ENCODE results near the gene GABRQ. TPM values are rescaled to one million over a fixed set of nuclear protein-coding genes. Genes with fewer than 3 reads are reported as not detected.
"Not testable (repeated sequence)": the region's sequence is repeated elsewhere in the genome, so short reads cannot be mapped to it uniquely, and the experiment has no call there.

The GABRQ gene
- total RNA-seq, 2 experiments from 2014 or later = not detected

DNA sequence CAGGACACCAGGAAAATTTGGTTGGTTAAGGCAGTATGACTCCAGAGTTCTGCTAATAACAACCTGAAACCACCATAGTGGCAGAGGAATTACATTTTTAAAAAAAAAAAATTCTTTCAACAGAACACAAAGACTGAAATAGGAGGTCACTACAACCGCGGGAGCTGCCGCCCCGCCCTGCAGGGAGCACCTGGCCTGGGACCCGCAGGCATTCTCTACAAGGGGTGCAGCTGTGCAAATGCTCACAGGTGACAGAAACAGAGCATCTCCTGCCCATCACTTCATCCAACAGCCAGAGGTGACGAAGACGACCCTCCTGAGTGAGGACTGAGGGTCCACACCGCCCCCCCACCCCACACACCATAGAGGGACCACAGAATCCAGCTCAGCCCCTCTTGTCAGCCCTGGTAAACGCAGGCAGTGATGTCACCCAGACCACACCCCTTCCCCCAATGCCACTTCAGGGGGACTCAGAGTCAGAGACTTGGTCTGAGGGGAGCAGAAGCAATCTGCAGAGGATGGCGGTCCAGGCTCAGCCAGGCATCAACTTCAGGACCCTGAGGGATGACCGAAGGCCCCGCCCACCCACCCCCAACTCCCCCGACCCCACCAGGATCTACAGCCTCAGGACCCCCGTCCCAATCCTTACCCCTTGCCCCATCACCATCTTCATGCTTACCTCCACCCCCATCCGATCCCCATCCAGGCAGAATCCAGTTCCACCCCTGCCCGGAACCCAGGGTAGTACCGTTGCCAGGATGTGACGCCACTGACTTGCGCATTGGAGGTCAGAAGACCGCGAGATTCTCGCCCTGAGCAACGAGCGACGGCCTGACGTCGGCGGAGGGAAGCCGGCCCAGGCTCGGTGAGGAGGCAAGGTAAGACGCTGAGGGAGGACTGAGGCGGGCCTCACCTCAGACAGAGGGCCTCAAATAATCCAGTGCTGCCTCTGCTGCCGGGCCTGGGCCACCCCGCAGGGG is 60.5 kb downstream of the GABRQ start, which contains the start of gene MAGEA3:
Gene MAGEA3, plus strand, starts transcription at position 843 of the 980 bp plus-strand sequence. CDS start 2,039 bp downstream, outside the sequence.
- H3K36me3 ChIP-seq (ENCODE audit: insufficient read depth, low read length); H3K9me3 ChIP-seq (ENCODE audit: low read length); H3K9me2 ChIP-seq (ENCODE audit: insufficient read depth, low read length); H3K79me2 ChIP-seq (ENCODE audit: insufficient read depth, low read depth, low read length); DNase-seq (ENCODE audit: low spot score); H3K4me1 ChIP-seq (ENCODE audit: insufficient read depth, low read length, poor library complexity, severe bottlenecking); H4K20me1 ChIP-seq (ENCODE audit: insufficient read depth, low read length); H2AFZ ChIP-seq (ENCODE audit: low read length); H3K27ac ChIP-seq (ENCODE audit: low read depth, low read length, poor library complexity, severe bottlenecking); H3K4me2 ChIP-seq (ENCODE audit: low read length); POLR2A ChIA-PET; intact Hi-C loops (cut with micrococcal nuclease; ENCODE audit: unreplicated experiment); CTCF ChIA-PET (ENCODE audit: unreplicated experiment); BruUV-seq (replicated peaks); H3K4me3 ChIP-seq (ENCODE audit: low read depth, low read length, poor library complexity, severe bottlenecking): not testable (repeated sequence)

DNA sequence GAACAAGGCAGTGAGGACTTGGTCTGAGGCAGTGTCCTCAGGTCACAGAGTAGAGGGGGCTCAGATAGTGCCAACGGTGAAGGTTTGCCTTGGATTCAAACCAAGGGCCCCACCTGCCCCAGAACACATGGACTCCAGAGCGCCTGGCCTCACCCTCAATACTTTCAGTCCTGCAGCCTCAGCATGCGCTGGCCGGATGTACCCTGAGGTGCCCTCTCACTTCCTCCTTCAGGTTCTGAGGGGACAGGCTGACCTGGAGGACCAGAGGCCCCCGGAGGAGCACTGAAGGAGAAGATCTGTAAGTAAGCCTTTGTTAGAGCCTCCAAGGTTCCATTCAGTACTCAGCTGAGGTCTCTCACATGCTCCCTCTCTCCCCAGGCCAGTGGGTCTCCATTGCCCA is 62.7 kb downstream of the GABRQ start:
- H3K9me3 ChIP-seq (ENCODE audit: low read length); intact Hi-C loops (cut with micrococcal nuclease; ENCODE audit: unreplicated experiment); DNase-seq (ENCODE audit: low spot score); H3K27ac ChIP-seq (ENCODE audit: low read depth, low read length, poor library complexity, severe bottlenecking); BruUV-seq (replicated peaks); H3K36me3 ChIP-seq (ENCODE audit: insufficient read depth, low read length); H2AFZ ChIP-seq (ENCODE audit: low read length); H3K4me2 ChIP-seq (ENCODE audit: low read length); H4K20me1 ChIP-seq (ENCODE audit: insufficient read depth, low read length); H3K4me1 ChIP-seq (ENCODE audit: insufficient read depth, low read length, poor library complexity, severe bottlenecking); H3K9me2 ChIP-seq (ENCODE audit: insufficient read depth, low read length); POLR2A ChIA-PET; CTCF ChIA-PET (ENCODE audit: unreplicated experiment); H3K79me2 ChIP-seq (ENCODE audit: insufficient read depth, low read depth, low read length); H3K4me3 ChIP-seq (ENCODE audit: low read depth, low read length, poor library complexity, severe bottlenecking): not testable (repeated sequence)

DNA sequence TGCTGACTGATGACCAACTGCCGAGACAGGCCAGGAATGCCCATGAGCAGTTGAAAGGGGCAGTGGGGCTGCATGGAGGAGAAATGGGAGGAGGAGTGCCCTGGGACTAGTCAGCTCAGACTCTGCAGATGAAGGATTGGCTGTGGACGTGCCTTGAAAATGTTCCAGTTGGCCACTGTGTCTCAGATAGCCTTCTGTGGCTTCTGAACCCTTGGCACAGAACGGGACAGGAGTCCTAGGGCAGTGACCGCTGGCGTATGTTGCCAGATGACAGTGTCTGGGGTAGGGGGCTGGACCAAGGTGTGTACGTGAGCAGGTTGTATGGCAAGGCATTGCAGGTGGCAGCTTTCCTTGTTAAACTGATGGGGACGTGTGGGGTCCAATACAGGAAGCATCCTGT is 68.8 kb downstream of the GABRQ start:
- H3K9me3 ChIP-seq (ENCODE audit: low read length); DNase-seq (ENCODE audit: low spot score); POLR2A ChIA-PET; H3K79me2 ChIP-seq (ENCODE audit: insufficient read depth, low read depth, low read length); H3K9me2 ChIP-seq (ENCODE audit: insufficient read depth, low read length); H2AFZ ChIP-seq (ENCODE audit: low read length); intact Hi-C loops (cut with micrococcal nuclease; ENCODE audit: unreplicated experiment); CTCF ChIA-PET (ENCODE audit: unreplicated experiment); H3K4me2 ChIP-seq (ENCODE audit: low read length); H3K36me3 ChIP-seq (ENCODE audit: insufficient read depth, low read length); H3K4me1 ChIP-seq (ENCODE audit: insufficient read depth, low read length, poor library complexity, severe bottlenecking); BruUV-seq (replicated peaks); H3K27ac ChIP-seq (ENCODE audit: low read depth, low read length, poor library complexity, severe bottlenecking); H3K4me3 ChIP-seq (ENCODE audit: low read depth, low read length, poor library complexity, severe bottlenecking); H4K20me1 ChIP-seq (ENCODE audit: insufficient read depth, low read length): not testable (repeated sequence)

Other genes with a start within 250 kb of the GABRQ start
- not detected in 2 replicates for gene GABRA3, start 186.6 kb upstream of the GABRQ start, total RNA-seq (2014; rRNA removed; shearing (Covaris generic))
- not detected in 2 replicates for gene GABRA3, start 186.6 kb upstream of the GABRQ start, total RNA-seq (2022)
- gene MAGEA3, start 60.9 kb downstream of the GABRQ start, total RNA-seq (2014; rRNA removed; shearing (Covaris generic)) = not detected in 2 replicates
- not detected in 2 replicates for gene MAGEA3, start 60.9 kb downstream of the GABRQ start, total RNA-seq (2022)
- not detected in 2 replicates for gene CSAG2, start 71.4 kb downstream of the GABRQ start, total RNA-seq (2014; rRNA removed; shearing (Covaris generic))
- gene CSAG2, start 71.4 kb downstream of the GABRQ start, total RNA-seq (2022) = not detected in 2 replicates
- gene MAGEA2B, start 76.7 kb downstream of the GABRQ start, total RNA-seq (2014; rRNA removed; shearing (Covaris generic)) = not detected in 2 replicates
- not detected in 2 replicates for gene MAGEA2B, start 76.7 kb downstream of the GABRQ start, total RNA-seq (2022)
- not detected in 2 replicates for gene CSAG1, start 95.8 kb downstream of the GABRQ start, total RNA-seq (2014; rRNA removed; shearing (Covaris generic))
- gene CSAG1, start 95.8 kb downstream of the GABRQ start, total RNA-seq (2022) = not detected in 2 replicates
- gene MAGEA12, start 95.9 kb downstream of the GABRQ start, total RNA-seq (2014; rRNA removed; shearing (Covaris generic)) = not detected in 2 replicates
- not detected in 2 replicates for gene MAGEA12, start 95.9 kb downstream of the GABRQ start, total RNA-seq (2022)
- not detected in 2 replicates for gene MAGEA2, start 115.9 kb downstream of the GABRQ start, total RNA-seq (2014; rRNA removed; shearing (Covaris generic))
- not detected in 2 replicates for gene MAGEA2, start 115.9 kb downstream of the GABRQ start, total RNA-seq (2022)
- not detected in 2 replicates for gene CSAG3, start 121.3 kb downstream of the GABRQ start, total RNA-seq (2014; rRNA removed; shearing (Covaris generic))
- not detected in 2 replicates for gene CSAG3, start 121.3 kb downstream of the GABRQ start, total RNA-seq (2022)
- gene MAGEA6, start 131.8 kb downstream of the GABRQ start, total RNA-seq (2014; rRNA removed; shearing (Covaris generic)) = not detected in 2 replicates
- not detected in 2 replicates for gene MAGEA6, start 131.8 kb downstream of the GABRQ start, total RNA-seq (2022)
- 9.4 and 12.3 TPM in 2 replicates for gene CETN2, start 192.9 kb downstream of the GABRQ start, total RNA-seq (2014; rRNA removed; shearing (Covaris generic))
- gene CETN2, start 192.9 kb downstream of the GABRQ start, total RNA-seq (2022) = 13.9 and 15.6 TPM in 2 replicates
- 11.1 and 13.7 TPM in 2 replicates for gene NSDHL, start 193.2 kb downstream of the GABRQ start, total RNA-seq (2014; rRNA removed; shearing (Covaris generic))
- gene NSDHL, start 193.2 kb downstream of the GABRQ start, total RNA-seq (2022) = 17.7 and 20.2 TPM in 2 replicates

All from OCI-LY7 (cell line).